ENCODE measurements around the gene PCDHGC3. TPM values are rescaled to one million over a fixed set of nuclear protein-coding genes. Genes with fewer than 3 reads are reported as not detected.

Gene PCDHGC3
- total and polyA plus RNA-seq, 3 donors from 2014 or later = 14.5 to 61.1 (median 29.4) TPM

DNA sequence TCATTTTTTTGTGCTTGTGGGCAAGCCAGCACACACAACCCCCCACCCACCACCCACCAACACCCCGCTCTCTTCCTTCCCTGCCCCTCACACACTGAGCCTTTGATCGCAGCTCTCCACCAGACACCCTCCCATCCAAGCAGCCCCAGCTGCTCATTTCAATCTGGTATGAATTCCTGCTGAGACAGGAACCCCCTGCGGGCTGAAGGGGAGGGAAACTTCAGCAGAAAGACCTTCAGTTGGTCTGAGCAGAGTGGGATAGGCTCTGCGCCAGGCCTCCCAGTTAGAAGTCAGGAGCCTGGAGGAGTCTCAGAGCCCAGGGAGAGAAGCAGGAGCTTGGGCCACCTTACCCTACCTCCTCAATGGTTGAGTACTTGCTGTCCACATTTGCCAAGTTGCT, 20.3 kb downstream of the PCDHGC3 start:
- H3K27me3 ChIP-seq = no peaks in the 10 kb centered on the region
- intact Hi-C loops (cut with DNase I; ENCODE audit: low total_unique reads) = no loop called here
- peak overlapping the region; percentile 26 to 50 for H3K27ac ChIP-seq
- TF ChIP-seq CTCF (IDR thresholded peaks at IDR 0.05) = no peak
- no peak for TF ChIP-seq POLR2A (IDR thresholded peaks at IDR 0.05)
- H3K9me3 ChIP-seq = no peaks in the 10 kb centered on the region
- peaks cover 28% of the 10 kb centered on the region for H3K4me1 ChIP-seq
- no peak overlapping the region for H3K4me3 ChIP-seq
- WGBS, 2 donors = 55 to 83% methylated on average over 4 of the region's 4 CpGs
- H3K36me3 ChIP-seq (ENCODE audit: low read depth, missing control alignments) = no peaks in the 10 kb centered on the region
- peak; percentile 81 for DNase-seq

GRCh38 chr5:141501761-141502160, 26.0 kb downstream of the PCDHGC3 start:
- no peaks in the 10 kb centered on the region for H3K27me3 ChIP-seq
- no peaks in the 10 kb centered on the region for H3K4me1 ChIP-seq
- no peak overlapping the region for H3K4me3 ChIP-seq
- 71 to 78% methylated on average over 7 of the region's 7 CpGs for whole genome bisulfite sequencing, 2 donors
- no peak for DNase-seq
- TF ChIP-seq CTCF (IDR thresholded peaks at IDR 0.05) (no peak), POLR2A (IDR thresholded peaks at IDR 0.05) (no peak)
- intact Hi-C loops (cut with DNase I; ENCODE audit: low total_unique reads) = no loop called here
- H3K27ac ChIP-seq = no peak overlapping the region
- no peaks in the 10 kb centered on the region for H3K9me3 ChIP-seq
- no peaks in the 10 kb centered on the region for H3K36me3 ChIP-seq (ENCODE audit: low read depth, missing control alignments)

- no peaks in the 10 kb centered on the region for H3K27me3 ChIP-seq
- no peaks in the 10 kb centered on the region for H3K9me3 ChIP-seq
- no peaks in the 10 kb centered on the region for H3K36me3 ChIP-seq (ENCODE audit: low read depth, missing control alignments)
- no peak overlapping the region for H3K4me3 ChIP-seq
- 94 to 100% methylated on average over 2 of the region's 2 CpGs for WGBS, 2 donors
- TF ChIP-seq POLR2A (IDR thresholded peaks at IDR 0.05) = no peak
- no peak for TF ChIP-seq CTCF (IDR thresholded peaks at IDR 0.05)
- intact Hi-C loops (cut with DNase I; ENCODE audit: low total_unique reads) = no loop called here
- H3K4me1 ChIP-seq = peaks cover 14% of the 10 kb centered on the region
- no peak overlapping the region for H3K27ac ChIP-seq
- no peak for DNase-seq
Observed at GRCh38 chr5:141503681-141504080, 27.9 kb downstream of the PCDHGC3 start.

- 94% methylated on average over 4 of the region's 4 CpGs for WGBS, 2 donors
- peaks cover 14% of the 10 kb centered on the region for H3K4me1 ChIP-seq
- intact Hi-C loops (cut with DNase I; ENCODE audit: low total_unique reads) = no loop called here
- H3K27me3 ChIP-seq = no peaks in the 10 kb centered on the region
- no peak overlapping the region for H3K27ac ChIP-seq
- H3K4me3 ChIP-seq = no peak overlapping the region
- TF ChIP-seq CTCF (IDR thresholded peaks at IDR 0.05) = no peak
- no peak for TF ChIP-seq POLR2A (IDR thresholded peaks at IDR 0.05)
- DNase-seq = no peak
- no peaks in the 10 kb centered on the region for H3K9me3 ChIP-seq
- H3K36me3 ChIP-seq (ENCODE audit: low read depth, missing control alignments) = no peaks in the 10 kb centered on the region
Observed at GRCh38 chr5:141504216-141504615, 28.4 kb downstream of the PCDHGC3 start.

- H3K27me3 ChIP-seq = no peaks in the 10 kb centered on the region
- no peaks in the 10 kb centered on the region for H3K36me3 ChIP-seq (ENCODE audit: low read depth, missing control alignments)
- 82 to 84% methylated on average over 8 of the region's 8 CpGs for WGBS, 2 donors
- H3K9me3 ChIP-seq = no peaks in the 10 kb centered on the region
- no peak for DNase-seq
- H3K27ac ChIP-seq = peak overlapping the region in 1 of 2 donors; percentile 71
- H3K4me1 ChIP-seq = peaks cover 14% of the 10 kb centered on the region
- intact Hi-C loops (cut with DNase I; ENCODE audit: low total_unique reads) = no loop called here
- no peak overlapping the region for H3K4me3 ChIP-seq
- no peak for TF ChIP-seq CTCF (IDR thresholded peaks at IDR 0.05)
- no peak for TF ChIP-seq POLR2A (IDR thresholded peaks at IDR 0.05)
Observed at GRCh38 chr5:141506381-141507155, 30.8 kb downstream of the PCDHGC3 start.

Measured in testis (tissue), 3 donors.